Measurements from ENCODE around the gene ATP8B4.

- TF ChIP-seq EZH2 (IDR thresholded peaks at IDR 0.05): no peak
- TF ChIP-seq POLR2AphosphoS5 (IDR thresholded peaks at IDR 0.05; ENCODE audit: borderline replicate concordance, low read depth, low read length): no peak
These were observed 49.3 kb upstream of the ATP8B4 start for GRCh38 chr15:50168379-50168778.
